RPMI7951 (cell line): ENCODE results near the gene RPLP1. TPM values are rescaled to one million over a fixed set of nuclear protein-coding genes. Genes with fewer than 3 reads are reported as not detected.
A peak's percentile ranks its signal among the peaks of the same experiment; 100 is the strongest.
"Not testable (repeated sequence)": the region's sequence is repeated elsewhere in the genome, so short reads cannot be mapped to it uniquely, and the experiment has no call there.

Source experiments
- DNase-seq: peaks from one replicate; pipeline ENCODE4 v3.0.0-alpha.2; 2012; ENCODE audit warnings: low read depth
- total RNA-seq: library from RNA; depleted of rRNA; stranded (reverse); fragments of >200 nt; shearing (Covaris generic); gene quantifications from 2 replicates; pipeline ENCODE4 v1.2.3, GENCODE V29; 2014

Gene RPLP1
- total RNA-seq, 1 experiment from 2014 or later: 269 TPM

- no peak for DNase-seq
Observed at GRCh38 chr15:69436951-69437350, 15.7 kb upstream of the RPLP1 start.

- no peak for DNase-seq
Observed at GRCh38 chr15:69439623-69440022, 13.0 kb upstream of the RPLP1 start.

- DNase-seq: no peak
Observed at GRCh38 chr15:69443032-69443611, 9.5 kb upstream of the RPLP1 start.

GRCh38 chr15:69444686-69445085 is 7.9 kb upstream of the RPLP1 start:
- DNase-seq: no peak

GRCh38 chr15:69446953-69447352 is 5.7 kb upstream of the RPLP1 start:
- no peak for DNase-seq

- DNase-seq: not testable (repeated sequence)
Observed at GRCh38 chr15:69450221-69450620, 2.4 kb upstream of the RPLP1 start.

GRCh38 chr15:69450968-69451695 is 1.5 kb upstream of the RPLP1 start:
- peak; percentile 43 for DNase-seq

GRCh38 chr15:69451951-69452691 is 497 bp upstream of the RPLP1 start:
- DNase-seq: peak; percentile 53

GRCh38 chr15:69454953-69455352 is 2.3 kb downstream of the RPLP1 start:
- no peak for DNase-seq

- no peak for DNase-seq
Observed at GRCh38 chr15:69456208-69457166, 3.9 kb downstream of the RPLP1 start.

- no peak for DNase-seq
Observed at GRCh38 chr15:69457304-69458280, 5.0 kb downstream of the RPLP1 start.

GRCh38 chr15:69459066-69459465 is 6.4 kb downstream of the RPLP1 start:
- no peak for DNase-seq

GRCh38 chr15:69460481-69460880 is 7.9 kb downstream of the RPLP1 start:
- DNase-seq: no peak

- peak; percentile 45 for DNase-seq
Observed at GRCh38 chr15:69462030-69462492, 9.4 kb downstream of the RPLP1 start.

- DNase-seq: peak; percentile 98
Observed at GRCh38 chr15:69462493-69463181, 10.0 kb downstream of the RPLP1 start.

GRCh38 chr15:69463182-69463756 is 10.7 kb downstream of the RPLP1 start:
- DNase-seq: no peak

- DNase-seq: no peak
Observed at GRCh38 chr15:69465253-69465652, 12.6 kb downstream of the RPLP1 start.

- no peak for DNase-seq
Observed at GRCh38 chr15:69466733-69467132, 14.1 kb downstream of the RPLP1 start.

GRCh38 chr15:69467636-69468035 is 15.0 kb downstream of the RPLP1 start:
- no peak for DNase-seq
